Central memory CD8-positive, alpha-beta T cell (primary cell): ENCODE data around the gene ADARB2.
A peak's percentile ranks its signal among the peaks of the same experiment; 100 is the strongest.

Experiments used
- ATAC-seq: fragments of 150-1000 bp; cut with Tn5 transposase; replicated peaks from 2 replicates; pipeline ENCODE4 v1.10.0; 2022; ENCODE audit warnings: mild to moderate bottlenecking, moderate FRiP score, moderate number of reproducible peaks; ENCODE audit not compliant: poor library complexity, severe bottlenecking; ENCODE audit errors: extremely low read depth
- DNase-seq, 2 donors: peaks; one replicate each; pipeline ENCODE4 v3.0.0; 2021; ENCODE audit warnings: low spot score in 2 of 2
- H3K27ac Mint-ChIP-seq: one replicate; pipeline ENCODE4 v1.8.0; 2022; ENCODE audit warnings: low read depth, mild to moderate bottlenecking, moderate library complexity, mixed read lengths
- H3K27me3 Mint-ChIP-seq: one replicate; pipeline ENCODE4 v1.8.0; 2022; ENCODE audit warnings: mixed read lengths
- H3K36me3 Mint-ChIP-seq: one replicate; pipeline ENCODE4 v1.8.0; 2022; ENCODE audit warnings: mild to moderate bottlenecking, moderate library complexity, mixed read lengths; ENCODE audit not compliant: insufficient read depth
- H3K4me1 Mint-ChIP-seq: one replicate; pipeline ENCODE4 v1.8.0; 2022; ENCODE audit warnings: mixed read lengths
- H3K4me3 Mint-ChIP-seq: one replicate; pipeline ENCODE4 v1.8.0; 2022; ENCODE audit warnings: mild to moderate bottlenecking, moderate library complexity, mixed read lengths
- H3K9me3 Mint-ChIP-seq: one replicate; pipeline ENCODE4 v1.8.0; 2022; ENCODE audit warnings: mixed read lengths

The ADARB2 gene

DNA sequence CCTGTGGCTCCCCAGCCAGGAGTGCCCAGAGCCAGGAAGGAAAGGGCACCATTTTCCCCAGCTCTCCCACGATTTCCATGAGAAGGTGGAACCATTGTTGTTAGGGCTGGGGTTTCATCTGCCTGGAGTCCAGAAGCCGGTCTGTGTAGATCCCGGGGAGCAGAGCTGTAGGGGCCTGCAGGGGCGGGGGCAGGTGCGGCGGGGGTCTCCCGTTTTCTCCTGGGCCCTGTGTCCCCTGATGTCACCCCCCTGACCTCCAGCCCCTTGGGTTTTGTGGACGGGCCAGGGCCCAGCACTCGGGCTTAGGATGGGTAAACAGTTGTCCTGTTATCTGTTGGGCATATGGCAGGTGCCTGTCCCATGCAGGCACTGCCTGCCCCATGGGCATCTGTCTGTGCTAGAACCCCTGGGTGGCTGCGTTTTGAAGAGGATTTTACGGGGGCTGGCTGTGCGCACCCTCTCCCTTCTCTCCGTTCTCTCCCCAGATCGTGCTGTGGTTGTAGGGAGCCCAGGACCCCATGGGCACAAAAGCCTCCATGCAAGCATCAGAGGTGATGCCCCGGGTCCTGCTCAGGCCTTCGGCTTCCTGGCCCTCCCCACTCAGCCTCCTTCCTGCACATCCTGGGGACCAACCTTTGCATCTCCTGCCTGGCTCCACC lies 522.3 kb downstream of the ADARB2 start:
- no peak for ATAC-seq
- H3K4me3 Mint-ChIP-seq, result no peak overlapping the region
- peaks cover 2% of the 10 kb centered on the region for H3K4me1 Mint-ChIP-seq
- no peak overlapping the region for H3K27ac Mint-ChIP-seq
- H3K36me3 Mint-ChIP-seq, result no peaks in the 10 kb centered on the region
- no peaks in the 10 kb centered on the region for H3K27me3 Mint-ChIP-seq
- no peak for DNase-seq
- H3K9me3 Mint-ChIP-seq, result no peaks in the 10 kb centered on the region

DNA sequence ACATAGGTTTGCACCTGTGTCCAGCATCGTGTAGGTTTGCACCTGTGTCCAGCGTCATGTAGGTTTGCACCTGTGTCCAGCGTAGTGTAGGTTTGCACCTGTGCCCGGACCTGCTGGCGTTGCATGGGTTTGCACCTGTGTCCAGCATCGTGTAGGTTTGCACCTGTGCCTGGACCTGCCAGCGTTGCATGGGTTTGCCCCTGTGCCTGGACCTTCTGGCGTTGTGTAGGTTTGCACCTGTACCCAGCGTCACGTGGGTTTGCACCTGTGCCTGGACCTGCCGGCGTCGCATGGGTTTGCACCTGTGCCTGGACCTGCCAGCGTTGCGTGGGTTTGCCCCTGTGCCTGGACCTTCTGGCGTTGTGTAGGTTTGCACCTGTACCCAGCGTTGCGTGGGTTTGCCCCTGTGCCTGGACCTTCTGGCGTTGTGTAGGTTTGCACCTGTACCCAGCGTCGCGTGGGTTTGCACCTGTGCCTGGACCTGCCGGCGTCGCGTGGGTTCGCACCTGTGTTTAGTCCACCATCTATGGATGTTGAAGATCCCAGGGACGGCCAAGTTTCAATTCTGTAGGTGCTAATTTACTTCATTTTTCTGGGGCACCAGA lies 523.2 kb downstream of the ADARB2 start:
- Mint-ChIP-seq H3K27ac (no peak overlapping the region), H3K4me3 (no peak overlapping the region), H3K27me3 (no peaks in the 10 kb centered on the region), H3K9me3 (no peaks in the 10 kb centered on the region), H3K36me3 (peaks cover 3% of the 10 kb centered on the region), H3K4me1 (peaks cover 10% of the 10 kb centered on the region)
- no peak for ATAC-seq
- DNase-seq, result no peak

DNA sequence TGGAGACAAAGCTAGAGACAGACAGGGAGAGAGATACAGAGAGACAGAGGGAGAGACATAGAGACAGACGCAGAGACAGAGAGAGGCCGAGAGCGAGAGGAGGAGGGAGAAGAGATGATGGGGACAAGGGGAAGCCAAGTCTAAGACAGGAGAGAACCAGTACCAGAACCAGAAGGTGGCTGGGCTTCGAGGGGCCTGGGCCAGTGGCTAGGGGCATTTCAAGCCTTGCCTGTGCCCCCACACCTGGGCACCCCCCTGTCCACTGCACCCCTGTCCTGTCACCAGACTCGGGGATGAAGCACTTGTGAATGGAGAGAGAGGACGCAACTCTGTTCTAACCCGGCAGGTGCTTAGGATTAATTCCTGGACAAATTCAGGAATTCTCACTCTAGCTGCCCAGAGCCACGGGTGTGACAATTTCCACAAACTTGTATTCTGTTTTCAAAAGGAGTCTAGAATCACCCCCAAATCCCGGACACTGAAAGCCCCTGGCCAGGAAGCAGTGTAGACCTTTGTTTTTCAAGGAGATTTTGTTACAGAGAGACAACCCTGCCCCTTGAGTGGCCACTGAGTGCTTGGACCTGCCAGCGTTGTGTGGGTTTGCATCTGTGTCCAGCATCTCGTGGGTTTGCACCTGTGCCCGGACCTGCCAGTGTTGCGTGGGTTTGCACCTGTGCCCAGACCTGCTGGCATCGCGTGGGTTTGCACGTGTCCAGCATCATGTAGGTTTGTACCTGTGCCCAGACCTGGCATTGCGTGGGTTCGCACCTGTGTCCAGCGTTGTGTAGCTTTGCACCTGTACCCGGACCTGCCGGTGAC lies 523.9 kb downstream of the ADARB2 start:
- no peak for DNase-seq
- H3K4me3 Mint-ChIP-seq, result no peak overlapping the region
- peaks cover 12% of the 10 kb centered on the region for H3K4me1 Mint-ChIP-seq
- peaks cover 4% of the 10 kb centered on the region for H3K36me3 Mint-ChIP-seq
- ATAC-seq, result no peak
- no peaks in the 10 kb centered on the region for H3K27me3 Mint-ChIP-seq
- H3K9me3 Mint-ChIP-seq, result no peaks in the 10 kb centered on the region
- H3K27ac Mint-ChIP-seq, result no peak overlapping the region

DNA sequence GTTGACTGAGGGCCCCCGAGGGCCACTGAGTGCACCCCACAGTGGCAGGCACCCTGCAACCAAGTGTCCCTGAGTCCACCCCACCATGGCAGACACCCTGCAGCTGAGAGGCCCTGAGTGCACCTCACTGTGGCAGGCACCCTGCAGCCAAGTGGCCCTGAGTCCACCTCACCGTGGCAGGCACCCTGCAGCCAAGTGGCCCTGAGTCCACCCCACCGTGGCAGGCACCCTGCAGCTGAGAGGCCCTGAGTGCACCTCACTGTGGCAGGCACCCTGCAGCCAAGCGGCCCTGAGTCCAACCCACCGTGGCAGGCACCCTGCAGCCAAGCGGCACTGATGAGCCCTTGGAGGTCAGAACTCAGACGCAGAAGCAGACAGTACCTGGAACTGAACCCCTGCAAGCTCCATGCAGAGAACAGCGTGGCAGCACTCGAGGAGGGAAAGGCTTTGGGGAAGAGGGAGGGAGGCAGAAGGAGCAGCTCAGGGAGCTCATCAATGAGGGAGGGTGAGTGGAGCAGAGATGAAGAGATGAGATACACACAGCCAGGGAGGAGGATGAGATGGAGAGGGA lies 524.7 kb downstream of the ADARB2 start:
- no peak overlapping the region for H3K27ac Mint-ChIP-seq
- H3K27me3 Mint-ChIP-seq, result no peaks in the 10 kb centered on the region

DNA sequence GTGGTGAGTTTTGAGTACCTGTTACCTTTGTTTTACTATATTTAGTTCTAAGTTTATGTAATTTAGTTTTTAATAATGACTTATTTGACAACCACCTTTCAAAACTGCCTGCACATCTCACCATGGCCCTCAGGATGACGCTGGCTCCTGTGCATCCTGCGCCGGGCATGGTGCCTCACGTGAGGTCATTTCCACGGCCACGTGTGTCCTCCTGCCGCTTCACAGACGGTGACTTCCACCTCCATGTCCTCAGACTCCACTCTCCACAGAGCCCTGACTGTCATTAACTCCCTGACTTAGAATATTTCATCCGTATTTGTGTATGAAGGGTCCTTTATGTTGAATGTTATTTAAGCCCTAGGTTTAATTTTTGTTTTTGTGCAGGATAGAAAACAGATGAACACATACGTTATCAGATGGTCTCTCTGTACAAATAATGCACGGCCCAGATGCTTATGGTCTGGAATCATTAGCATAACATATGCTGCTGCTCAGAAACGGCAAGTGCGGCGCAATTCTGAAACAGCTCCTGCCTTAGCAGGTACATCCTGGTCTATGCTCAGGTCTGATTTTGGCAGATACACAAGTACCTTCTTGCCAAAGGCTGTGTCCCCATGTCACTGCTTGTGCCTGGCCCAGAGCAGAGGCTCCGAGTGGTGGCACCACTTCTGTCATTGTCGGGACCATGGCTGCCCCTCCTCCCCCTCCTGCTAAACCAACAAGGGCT lies 525.3 kb downstream of the ADARB2 start:
- Mint-ChIP-seq H3K27me3 (no peaks in the 10 kb centered on the region), H3K27ac (no peak overlapping the region), H3K36me3 (peaks cover 4% of the 10 kb centered on the region), H3K4me1 (peaks cover 12% of the 10 kb centered on the region), H3K4me3 (no peak overlapping the region), H3K9me3 (no peaks in the 10 kb centered on the region)
- ATAC-seq (no peak), DNase-seq (no peak)

More for the DNA sequence above, 524.7 kb downstream of the ADARB2 start:
- DNase-seq (no peak), ATAC-seq (no peak)
- Mint-ChIP-seq H3K9me3 (no peaks in the 10 kb centered on the region), H3K4me3 (no peak overlapping the region), H3K36me3 (peaks cover 4% of the 10 kb centered on the region), H3K4me1 (peaks cover 12% of the 10 kb centered on the region)

DNA sequence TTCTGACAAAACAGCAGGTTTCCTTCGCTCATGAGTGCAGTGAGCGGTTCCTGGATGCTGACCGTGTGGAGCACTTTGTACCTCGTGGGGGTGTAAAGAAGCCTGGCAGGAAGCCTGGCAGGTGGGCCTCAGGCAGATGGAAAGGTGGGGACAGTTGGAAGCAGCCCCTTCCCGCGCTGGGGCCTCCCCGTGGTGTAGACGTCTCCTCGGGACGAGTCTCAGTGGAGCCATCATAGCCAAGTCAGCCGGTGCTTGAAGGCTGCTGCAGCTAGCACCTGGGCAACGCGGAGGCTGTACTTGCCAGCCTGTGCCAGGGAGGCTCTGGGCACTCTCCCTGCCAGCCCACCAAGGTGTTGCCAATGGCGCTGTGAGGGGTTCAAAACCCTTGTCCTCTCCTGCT lies 526.7 kb downstream of the ADARB2 start:
- H3K4me3 Mint-ChIP-seq, result no peak overlapping the region
- H3K27me3 Mint-ChIP-seq, result no peaks in the 10 kb centered on the region
- H3K4me1 Mint-ChIP-seq, result peaks cover 12% of the 10 kb centered on the region
- no peak for ATAC-seq
- H3K27ac Mint-ChIP-seq, result no peak overlapping the region
- no peaks in the 10 kb centered on the region for H3K9me3 Mint-ChIP-seq
- peaks cover 4% of the 10 kb centered on the region for H3K36me3 Mint-ChIP-seq
- no peak for DNase-seq

DNA sequence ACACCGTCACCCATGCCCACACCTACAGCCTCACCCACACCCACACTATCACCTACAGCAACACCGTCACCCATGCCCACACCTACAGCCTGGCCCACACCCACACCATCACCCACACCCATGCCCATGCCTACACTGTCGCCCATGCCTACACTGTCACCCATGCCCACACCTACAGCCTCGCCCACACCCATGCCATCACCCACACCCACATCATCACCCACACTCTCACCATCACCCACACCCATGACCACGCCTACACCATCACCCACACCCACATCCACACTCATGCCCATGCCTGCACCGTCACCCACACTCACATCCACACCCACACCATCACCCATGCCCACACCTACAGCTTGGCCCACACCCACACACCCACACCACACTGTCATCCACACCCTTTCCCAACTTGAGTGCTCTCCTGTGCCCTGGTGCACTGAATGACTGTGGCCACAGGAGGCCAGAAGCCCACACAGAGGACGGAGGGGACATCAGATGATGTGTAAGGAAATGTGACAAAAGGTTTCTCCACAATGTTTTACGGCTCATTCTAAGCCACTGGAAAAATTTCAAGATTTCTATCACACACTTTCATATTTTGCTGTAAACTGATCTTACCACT lies 527.9 kb downstream of the ADARB2 start:
- Mint-ChIP-seq H3K4me1 (peaks cover 12% of the 10 kb centered on the region), H3K9me3 (no peaks in the 10 kb centered on the region), H3K27me3 (no peaks in the 10 kb centered on the region), H3K27ac (peak overlapping the region; percentile 30), H3K36me3 (peaks cover 4% of the 10 kb centered on the region), H3K4me3 (no peak overlapping the region)
- DNase-seq (no peak), ATAC-seq (peak; percentile 77)

DNA sequence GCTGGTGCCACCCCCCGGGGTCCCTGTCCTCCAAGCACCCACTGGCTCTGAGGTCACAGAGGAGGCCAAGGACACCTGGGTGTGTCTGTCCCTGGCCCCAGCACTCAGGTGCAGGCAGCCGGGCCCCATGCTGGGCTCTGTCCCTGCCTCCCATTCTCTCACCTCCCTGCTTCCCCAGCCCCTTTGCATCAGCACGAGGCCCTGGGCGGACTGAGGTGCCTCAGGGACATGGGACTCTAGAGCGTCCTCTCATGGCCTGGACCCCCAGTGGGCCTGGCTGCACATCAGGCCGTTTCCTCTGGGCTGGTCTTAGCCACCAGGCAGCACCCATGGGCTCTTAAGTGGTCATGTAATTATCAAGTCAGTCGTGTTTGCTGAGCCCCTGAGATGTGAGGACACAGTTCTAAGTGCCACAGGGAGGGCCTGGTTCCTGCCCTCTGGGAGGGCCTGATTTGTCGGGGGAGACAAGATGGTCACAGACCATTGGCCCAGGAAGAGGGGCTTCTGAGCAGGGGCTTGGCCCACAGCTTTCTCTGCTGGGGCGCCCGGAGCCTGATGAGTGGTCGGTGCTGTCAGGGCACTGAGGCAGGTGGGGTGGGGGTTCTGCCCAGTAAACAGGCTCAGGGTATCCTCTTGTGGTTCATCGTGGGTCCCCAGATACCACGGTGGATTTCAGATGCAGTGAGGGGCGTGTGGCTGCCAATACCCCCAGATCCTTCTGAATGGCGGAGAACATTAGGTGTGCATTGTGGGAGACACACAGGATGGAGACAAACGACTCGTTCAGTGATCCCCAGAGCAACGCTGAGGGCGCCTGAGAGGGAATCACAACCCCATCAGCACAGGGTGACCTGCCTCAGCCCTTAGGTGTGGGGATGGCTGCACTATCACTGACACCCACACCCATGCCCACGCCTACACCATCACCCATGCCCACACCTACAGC lies 528.7 kb downstream of the ADARB2 start:
- no peaks in the 10 kb centered on the region for H3K27me3 Mint-ChIP-seq
- peaks cover 4% of the 10 kb centered on the region for H3K36me3 Mint-ChIP-seq
- H3K4me1 Mint-ChIP-seq, result peaks cover 12% of the 10 kb centered on the region
- H3K9me3 Mint-ChIP-seq, result no peaks in the 10 kb centered on the region
- ATAC-seq, result no peak
- H3K4me3 Mint-ChIP-seq, result no peak overlapping the region
- H3K27ac Mint-ChIP-seq, result peak overlapping the region; percentile 30
- DNase-seq, result no peak

DNA sequence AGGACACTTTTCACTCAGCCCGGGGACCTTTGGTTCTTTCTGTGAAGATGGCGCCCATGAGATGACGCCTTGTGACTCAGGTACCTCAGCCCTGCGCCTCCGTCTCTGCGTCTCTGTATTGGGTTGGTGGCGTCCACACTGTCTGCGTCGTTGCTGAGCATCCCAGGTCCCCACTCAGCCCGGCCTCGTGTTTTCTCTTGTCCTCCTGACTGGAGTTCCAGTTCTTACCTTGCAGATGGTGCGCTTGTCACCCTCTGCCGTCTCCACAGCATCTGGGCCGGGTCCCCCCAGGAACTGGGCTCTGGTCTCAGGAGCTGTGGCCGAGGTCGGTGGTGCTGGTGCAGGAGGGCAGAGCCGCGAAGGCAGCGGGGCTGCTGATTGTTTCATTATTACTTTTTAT lies 530.7 kb downstream of the ADARB2 start:
- ATAC-seq (no peak), DNase-seq (no peak)
- Mint-ChIP-seq H3K9me3 (no peaks in the 10 kb centered on the region), H3K4me1 (peaks cover 12% of the 10 kb centered on the region), H3K36me3 (peaks cover 4% of the 10 kb centered on the region), H3K27me3 (no peaks in the 10 kb centered on the region), H3K4me3 (no peak overlapping the region), H3K27ac (no peak overlapping the region)

DNA sequence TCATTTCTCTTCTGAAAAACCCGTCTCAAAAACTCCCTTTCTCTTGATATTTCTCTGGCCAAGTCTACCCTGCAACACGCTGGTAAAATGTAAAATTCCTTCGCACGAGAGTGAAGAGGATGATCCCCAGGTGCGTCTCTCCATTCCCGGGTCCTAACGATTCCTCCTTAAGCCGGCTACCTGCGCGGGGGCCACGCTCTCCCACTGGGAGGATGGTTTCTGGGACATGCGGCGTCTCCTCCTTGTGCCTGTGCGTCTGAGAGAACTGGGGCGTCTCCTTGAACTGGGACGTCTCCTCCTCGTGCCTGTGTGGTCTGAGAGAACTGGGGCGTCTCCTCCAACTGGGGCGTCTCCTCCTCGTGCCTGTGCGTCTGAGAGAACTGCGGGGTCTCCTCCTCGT lies 531.2 kb downstream of the ADARB2 start:
- no peak overlapping the region for H3K4me3 Mint-ChIP-seq
- peaks cover 12% of the 10 kb centered on the region for H3K4me1 Mint-ChIP-seq
- no peak for ATAC-seq
- no peak for DNase-seq
- peaks cover 4% of the 10 kb centered on the region for H3K36me3 Mint-ChIP-seq
- no peaks in the 10 kb centered on the region for H3K9me3 Mint-ChIP-seq
- H3K27me3 Mint-ChIP-seq, result no peaks in the 10 kb centered on the region
- H3K27ac Mint-ChIP-seq, result no peak overlapping the region

DNA sequence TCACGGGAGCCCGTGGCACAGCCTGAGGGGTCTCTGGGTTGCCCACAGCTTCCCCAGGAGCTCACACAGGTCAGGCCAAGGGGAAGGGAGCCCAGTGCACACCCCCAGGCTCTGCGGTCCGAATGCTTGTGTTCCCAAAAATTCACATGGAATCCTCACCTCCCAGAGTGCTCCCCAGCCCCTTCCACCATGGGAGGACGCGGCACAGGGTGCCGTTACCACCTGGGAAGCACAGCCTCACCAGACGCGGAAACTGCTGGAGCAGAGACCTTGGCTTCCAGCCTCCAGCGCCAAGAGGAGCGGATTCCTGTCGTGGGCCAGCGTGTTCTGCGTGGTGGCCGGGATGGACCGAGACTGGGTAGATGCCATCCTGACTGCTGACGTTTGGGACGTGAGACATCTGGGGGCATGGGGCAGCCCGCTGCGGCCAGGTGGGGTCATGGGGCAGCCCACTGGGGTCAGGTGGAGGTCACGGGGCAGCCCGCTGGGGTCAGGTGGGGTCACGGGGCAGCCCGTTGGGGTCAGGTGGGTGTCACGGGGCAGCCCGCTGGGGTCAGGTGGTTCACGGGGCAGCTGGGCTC lies 531.8 kb downstream of the ADARB2 start:
- Mint-ChIP-seq H3K9me3 (no peaks in the 10 kb centered on the region), H3K27me3 (no peaks in the 10 kb centered on the region), H3K4me3 (no peak overlapping the region), H3K36me3 (peaks cover 4% of the 10 kb centered on the region), H3K27ac (no peak overlapping the region), H3K4me1 (peaks cover 12% of the 10 kb centered on the region)
- ATAC-seq (no peak), DNase-seq (no peak)
